Heart right ventricle (tissue), 16 donors: ENCODE measurements around the gene SYDE2. TPM values are rescaled to one million over a fixed set of nuclear protein-coding genes. Genes with fewer than 3 reads are reported as not detected.

Experiments used
- ATAC-seq, 8 donors: fragments of 200-7000 bp; cut with Tn5 transposase; one replicate each; pipeline ENCODE4 v1.9.1; 2020; ENCODE audit warnings: mild to moderate bottlenecking in 8 of 8, moderate library complexity in 8 of 8, moderate number of reproducible peaks in 1 of 8
- DNase-seq, 2 donors: peaks; one replicate each; pipeline ENCODE4 v3.0.0-alpha.2; 2020
- H3K27ac ChIP-seq, 10 donors: fragments of 200-600 bp; sonication (generic) in 2 of 10; one replicate each; pipeline versions ENCODE4 v1.5.0 to v1.8.0; 2020 to 2022; ENCODE audit warnings: mild to moderate bottlenecking in 3 of 10
- H3K27me3 ChIP-seq, 7 donors: fragments of 200-600 bp; one replicate each; pipeline ENCODE4 v1.8.0; 2021 to 2022; ENCODE audit warnings: mild to moderate bottlenecking in 2 of 7
- H3K36me3 ChIP-seq, 9 donors: fragments of 200-600 bp; sonication (generic) in 1 of 9; one replicate each; pipeline versions ENCODE4 v1.5.0 to v1.8.0; 2020 to 2022; ENCODE audit warnings: mild to moderate bottlenecking in 2 of 9
- H3K4me1 ChIP-seq, 9 donors: fragments of 200-600 bp; sonication (generic) in 1 of 9; one replicate each; pipeline versions ENCODE4 v1.5.0 to v1.8.0; 2020 to 2022; ENCODE audit warnings: mild to moderate bottlenecking in 4 of 9
- H3K4me3 ChIP-seq, 10 donors: fragments of 200-600 bp; sonication (generic) in 2 of 10; one replicate each; pipeline versions ENCODE4 v1.5.0 to v1.8.0; 2020 to 2022; ENCODE audit warnings: mild to moderate bottlenecking in 7 of 10, moderate library complexity in 2 of 10
- H3K9me3 ChIP-seq, 11 donors: fragments of 200-600 bp in 10 of 11; sonication (generic) in 2 of 11; one replicate each; pipeline versions ENCODE4 v1.5.0 to v1.8.0; 2013 to 2022; ENCODE audit warnings: mild to moderate bottlenecking in 2 of 11, control low read depth in 1 of 11, moderate library complexity in 1 of 11
- WGBS, 2 donors: extraction: QIAGEN DNeasy Blood & Tissue Kit; methylation state at CpG; one replicate each; pipeline ENCODE4 v1.1.7; 2013; ENCODE audit warnings: inconsistent platforms in 1 of 2; 5-methylcytosine and 5-hydroxymethylcytosine counted together
- intact Hi-C, 10 donors: fragments of 100-400 bp; cut with DNase I; formaldehyde crosslinking; loops; one replicate each; pipeline versions ENCODE4 v1.11.1 to v1.14.2; 2022
- polyA plus RNA-seq, 2 donors: library from polyadenylated mRNA; stranded (reverse); fragments of 200-250 nt; gene quantifications; one replicate each; pipeline ENCODE4 v1.2.3, GENCODE V29; 2013
- total RNA-seq, 10 donors: library from RNA; stranded (reverse); fragmentation: NEBNext Ultra II Directional in 3 of 10; extraction: Animal tissue kit (Norgen Biotek cat#: 25700) in 3 of 10; gene quantifications; one replicate each; pipeline versions ENCODE4 v1.2.1 to v1.2.4, GENCODE V29; 2021 to 2023
- TF ChIP-seq, protein P1 (sequence below), 9 donors: fragments of 200-600 bp; sonication (generic) in 2 of 9; IDR thresholded peaks; one replicate each; pipeline versions ENCODE4 v1.5.0 to v1.8.0; 2021 to 2022; ENCODE audit warnings: antibody characterized with exemption in 9 of 9, mild to moderate bottlenecking in 5 of 9, moderate library complexity in 1 of 9
- donor health status: Arrhythmogenic right ventricular cardiomyopathy.
- donor health status: ischemic (EF 13 %, LVEDD 7.1; RV severe dilation, severe dysfunction).
- donor health status: healthy with polysubstance abuse.
- donor health status: DM: no; HTN: yes; CAD: no.
- donor health status: DM: no; HTN: no; CAD: no.
- donor health status: ischemic (EF 25% LVEDD 6.9; RV normal size, moderate dysfunction).
- donor health status: ischemic (EF 25% LVEDD 5.7; RV mildly dilated, moderate dysfunction).
- donor health status: healthy.
- donor health status: DM: yes; HTN: yes; CAD: no.
- donor health status: Ischemic cardiomyopathy.
- donor health status: ischemic (EF 35%, LVEDD 5.7; RV mildly dilated, moderate dysfunction).
- donor health status: nonischemic (EF 11% LVEDD 7.7; RV severe dilation, severe dysfunction).
- donor health status: DM: yes; HTN: yes; CAD: no.
- donor health status: PGD.
- donor health status: ischemic (EF 29% LVEDD 5.4; RV normal size, mild dysfunction).
- donor health status: nonischemic (EF 23%, LVEDD 6.1; RV moderate dilation, normal function).

The SYDE2 gene
- total and polyA plus RNA-seq, 12 donors, result 1.1 to 24.7 (median 20.9) TPM

DNA sequence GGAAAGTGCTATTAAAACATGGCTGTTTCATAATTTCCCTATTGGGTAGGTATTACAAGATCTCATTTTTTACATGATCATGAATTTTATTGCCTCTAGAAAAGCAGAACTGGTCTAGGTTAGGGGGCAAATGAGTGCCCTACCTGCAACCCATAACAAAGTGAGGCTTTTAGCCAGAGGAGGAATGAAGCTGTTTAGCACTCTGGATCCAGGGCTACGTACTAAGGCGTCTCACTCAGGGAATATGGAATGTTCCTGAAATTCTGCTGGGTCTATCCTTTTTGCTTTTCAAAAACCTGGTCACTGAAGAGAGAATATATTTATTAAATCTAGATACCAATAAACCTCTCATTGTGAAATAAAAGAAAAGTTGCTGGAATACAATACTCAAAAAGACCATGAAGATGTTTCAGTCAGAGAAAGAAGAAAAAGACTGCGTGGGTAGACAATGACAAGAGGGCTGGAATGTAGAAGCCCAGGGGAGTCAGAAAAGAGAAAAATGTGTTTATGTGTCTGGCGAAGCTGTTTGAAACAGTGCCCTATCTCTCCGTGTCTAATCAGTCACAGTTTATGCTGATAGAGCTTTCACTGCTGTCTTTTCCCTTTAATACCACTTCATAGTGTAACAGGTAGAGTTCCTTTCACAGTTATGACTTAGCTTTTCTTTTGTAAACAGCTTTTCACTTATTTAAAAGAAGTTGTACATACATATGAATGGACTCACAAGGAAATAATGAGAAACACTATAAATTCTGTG, 25.0 kb upstream of the SYDE2 start:
- Histone ChIP-seq H3K27me3 (peaks cover 0 to 5% (median 0%) of the 10 kb centered on the region in 7 donors), H3K4me3 (no peak overlapping the region), H3K4me1 (peaks cover 0 to 45% (median 17%) of the 10 kb centered on the region in 9 donors), H3K27ac (peak overlapping the region; percentile 1 to 86 (median 72)), H3K9me3 (no peaks in the 10 kb centered on the region), H3K36me3 (no peaks in the 10 kb centered on the region)
- TF ChIP-seq, protein P1, sequence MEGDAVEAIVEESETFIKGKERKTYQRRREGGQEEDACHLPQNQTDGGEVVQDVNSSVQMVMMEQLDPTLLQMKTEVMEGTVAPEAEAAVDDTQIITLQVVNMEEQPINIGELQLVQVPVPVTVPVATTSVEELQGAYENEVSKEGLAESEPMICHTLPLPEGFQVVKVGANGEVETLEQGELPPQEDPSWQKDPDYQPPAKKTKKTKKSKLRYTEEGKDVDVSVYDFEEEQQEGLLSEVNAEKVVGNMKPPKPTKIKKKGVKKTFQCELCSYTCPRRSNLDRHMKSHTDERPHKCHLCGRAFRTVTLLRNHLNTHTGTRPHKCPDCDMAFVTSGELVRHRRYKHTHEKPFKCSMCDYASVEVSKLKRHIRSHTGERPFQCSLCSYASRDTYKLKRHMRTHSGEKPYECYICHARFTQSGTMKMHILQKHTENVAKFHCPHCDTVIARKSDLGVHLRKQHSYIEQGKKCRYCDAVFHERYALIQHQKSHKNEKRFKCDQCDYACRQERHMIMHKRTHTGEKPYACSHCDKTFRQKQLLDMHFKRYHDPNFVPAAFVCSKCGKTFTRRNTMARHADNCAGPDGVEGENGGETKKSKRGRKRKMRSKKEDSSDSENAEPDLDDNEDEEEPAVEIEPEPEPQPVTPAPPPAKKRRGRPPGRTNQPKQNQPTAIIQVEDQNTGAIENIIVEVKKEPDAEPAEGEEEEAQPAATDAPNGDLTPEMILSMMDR (IDR thresholded peaks at IDR 0.05), result no peak
- 37 to 39% methylated on average over 5 of the region's 5 CpGs for WGBS, 2 donors
- ATAC-seq (peak in 2 of 8 donors; percentile 41 to 47), DNase-seq (no peak)
- intact Hi-C loops, result loop anchor here in 1 of 10 donors (2.0 kb wide), 1 partner anchor 25 kb away; the partner anchor contains the start of gene SYDE2

DNA sequence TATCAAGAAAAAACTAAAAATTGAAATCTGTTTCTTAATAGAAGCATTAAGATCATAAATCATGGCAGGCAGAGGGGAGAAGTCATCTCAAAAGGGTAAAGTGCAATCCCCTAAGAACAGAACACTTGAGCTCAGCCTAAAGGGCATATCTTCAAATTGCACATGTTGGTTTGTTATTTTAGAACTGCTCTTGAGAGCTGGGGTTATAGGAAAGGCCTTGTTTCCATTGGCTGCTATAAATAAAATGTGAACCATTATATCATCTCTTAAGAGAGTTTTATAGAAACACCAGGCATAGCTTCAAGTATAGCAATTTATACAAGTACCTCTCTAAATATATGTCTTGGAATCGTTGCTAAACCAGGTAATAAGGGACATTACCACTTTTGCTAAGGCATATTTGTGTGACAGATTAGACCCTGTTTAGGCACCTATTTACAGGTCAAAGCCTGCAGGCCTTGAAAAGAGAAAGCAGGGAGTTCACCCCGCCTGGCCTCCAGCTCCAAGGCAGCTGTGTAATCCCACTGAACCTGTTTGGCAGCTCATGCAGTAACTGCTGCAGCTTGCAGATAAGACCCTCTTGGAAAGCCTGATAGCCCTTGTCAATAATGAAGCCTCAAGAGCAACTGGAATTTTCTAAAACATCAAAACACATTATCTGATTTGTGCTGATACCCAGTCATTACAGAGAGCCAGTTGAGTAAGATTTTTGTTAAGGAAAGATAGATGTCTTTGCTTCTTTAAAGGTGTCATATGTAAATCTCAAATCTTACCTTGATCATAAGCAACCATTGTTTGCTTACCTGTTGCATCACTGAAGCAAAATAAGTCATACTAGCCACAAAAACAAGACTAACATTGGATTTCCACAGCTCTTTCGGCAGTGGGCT, 24.2 kb upstream of the SYDE2 start:
- no peaks in the 10 kb centered on the region for H3K9me3 ChIP-seq
- peaks cover 0 to 41% (median 17%) of the 10 kb centered on the region in 9 donors for H3K4me1 ChIP-seq
- peak; percentile 25 to 27 for DNase-seq
- 31 to 44% methylated on average over 3 of the region's 3 CpGs for WGBS, 2 donors
- peaks cover 0 to 7% (median 0%) of the 10 kb centered on the region in 7 donors for H3K27me3 ChIP-seq
- peak overlapping the region; percentile 1 to 86 (median 72) for H3K27ac ChIP-seq
- peak; percentile 72 to 89 (median 82) for ATAC-seq
- TF ChIP-seq, protein P1 (IDR thresholded peaks at IDR 0.05), result no peak
- intact Hi-C loops, result loop anchor here in 1 of 10 donors (2.0 kb wide), 1 partner anchor 24 kb away; the partner anchor contains the start of gene SYDE2
- H3K36me3 ChIP-seq, result no peaks in the 10 kb centered on the region
- no peak overlapping the region for H3K4me3 ChIP-seq

DNA sequence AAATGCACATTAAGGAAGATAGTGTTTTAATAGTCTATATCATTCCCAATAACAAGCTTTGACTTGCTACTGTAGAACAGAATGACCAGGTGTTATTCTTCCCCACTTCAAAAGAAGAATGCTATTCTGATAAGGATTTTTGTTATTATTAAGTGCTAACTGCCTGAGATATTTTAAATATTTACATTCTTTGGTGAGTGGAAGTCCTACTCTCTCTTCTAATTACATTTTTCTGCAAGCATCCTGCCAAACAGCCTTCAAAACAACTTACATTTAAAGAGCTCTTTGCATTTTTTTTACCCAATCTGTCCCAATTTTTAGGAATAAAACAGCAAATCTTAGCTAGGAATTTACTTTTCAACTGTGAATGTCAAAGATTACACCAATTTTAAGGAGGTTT, 23.5 kb upstream of the SYDE2 start:
- no peak for ATAC-seq
- intact Hi-C loops, result loop anchor here in 1 of 10 donors (2.0 kb wide), 1 partner anchor 23 kb away; the partner anchor contains the start of gene SYDE2
- peaks cover 0 to 34% (median 17%) of the 10 kb centered on the region in 9 donors for H3K4me1 ChIP-seq

More for the DNA sequence above, 23.5 kb upstream of the SYDE2 start:
- Histone ChIP-seq H3K9me3 (no peaks in the 10 kb centered on the region), H3K27ac (peak overlapping the region in 8 of 10 donors; percentile 8 to 86 (median 74)), H3K4me3 (no peak overlapping the region), H3K36me3 (no peaks in the 10 kb centered on the region), H3K27me3 (peaks cover 0 to 13% (median 0%) of the 10 kb centered on the region in 7 donors)
- DNase-seq, result no peak
- TF ChIP-seq, protein P1 (IDR thresholded peaks at IDR 0.05), result no peak
